GM12874 (cell line): Measurements from ENCODE around the gene FGF19.

Source experiments
- CTCF ChIP-seq: IDR thresholded peaks from 2 replicates; pipeline ENCODE4 v1.5.1; 2011; ENCODE audit warnings: low read depth, mild to moderate bottlenecking, control low read depth, low read length, moderate library complexity; ENCODE audit not compliant: insufficient read depth

FGF19 gene

DNA sequence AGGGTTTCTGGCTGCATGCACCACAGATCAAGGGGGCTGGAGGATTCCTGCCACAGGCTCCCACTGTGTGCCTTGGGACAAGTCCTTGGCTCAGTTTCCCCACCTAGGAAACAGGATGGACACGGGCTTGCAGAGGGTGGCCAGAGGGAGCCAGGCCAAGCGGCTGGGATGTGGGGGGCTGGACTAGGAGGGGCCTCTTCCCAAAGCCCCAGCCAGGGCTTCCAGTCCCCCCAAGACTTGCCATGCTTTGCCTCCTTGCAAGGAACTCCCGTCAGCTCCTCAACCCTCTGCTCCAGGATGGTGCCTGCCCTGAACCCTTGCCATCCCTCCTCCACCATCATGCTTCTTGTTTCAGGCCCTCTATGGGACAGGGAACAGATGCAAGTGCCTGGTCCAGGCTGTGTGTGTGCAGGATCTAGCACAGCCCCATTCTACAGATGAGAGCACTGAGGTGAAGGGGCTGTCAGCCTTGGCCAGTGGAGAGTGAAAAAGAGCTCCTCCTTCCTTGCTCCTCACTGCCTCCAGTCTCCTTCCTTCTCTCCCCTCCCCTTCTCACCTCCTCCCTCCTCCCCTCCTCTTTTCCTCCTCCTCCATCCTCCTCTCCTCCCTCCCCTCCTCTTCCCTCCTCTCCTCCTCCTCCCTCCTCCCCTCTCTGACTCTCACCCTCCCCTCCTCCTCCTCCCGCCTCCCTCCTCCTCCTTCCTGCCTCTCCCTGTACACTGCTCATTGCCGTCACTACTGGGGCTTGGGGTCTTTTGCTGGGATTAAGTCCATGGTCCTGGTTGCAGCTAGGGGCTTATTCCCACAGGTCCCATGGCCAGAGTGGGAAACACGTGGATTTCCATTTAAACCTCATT lies 13.3 kb upstream of the FGF19 start:
- no peak for TF ChIP-seq CTCF

- TF ChIP-seq CTCF: no peak
Observed at GRCh38 chr11:69716099-69716498, 12.3 kb upstream of the FGF19 start.

GRCh38 chr11:69715446-69715845 lies 11.6 kb upstream of the FGF19 start:
- no peak for TF ChIP-seq CTCF

DNA sequence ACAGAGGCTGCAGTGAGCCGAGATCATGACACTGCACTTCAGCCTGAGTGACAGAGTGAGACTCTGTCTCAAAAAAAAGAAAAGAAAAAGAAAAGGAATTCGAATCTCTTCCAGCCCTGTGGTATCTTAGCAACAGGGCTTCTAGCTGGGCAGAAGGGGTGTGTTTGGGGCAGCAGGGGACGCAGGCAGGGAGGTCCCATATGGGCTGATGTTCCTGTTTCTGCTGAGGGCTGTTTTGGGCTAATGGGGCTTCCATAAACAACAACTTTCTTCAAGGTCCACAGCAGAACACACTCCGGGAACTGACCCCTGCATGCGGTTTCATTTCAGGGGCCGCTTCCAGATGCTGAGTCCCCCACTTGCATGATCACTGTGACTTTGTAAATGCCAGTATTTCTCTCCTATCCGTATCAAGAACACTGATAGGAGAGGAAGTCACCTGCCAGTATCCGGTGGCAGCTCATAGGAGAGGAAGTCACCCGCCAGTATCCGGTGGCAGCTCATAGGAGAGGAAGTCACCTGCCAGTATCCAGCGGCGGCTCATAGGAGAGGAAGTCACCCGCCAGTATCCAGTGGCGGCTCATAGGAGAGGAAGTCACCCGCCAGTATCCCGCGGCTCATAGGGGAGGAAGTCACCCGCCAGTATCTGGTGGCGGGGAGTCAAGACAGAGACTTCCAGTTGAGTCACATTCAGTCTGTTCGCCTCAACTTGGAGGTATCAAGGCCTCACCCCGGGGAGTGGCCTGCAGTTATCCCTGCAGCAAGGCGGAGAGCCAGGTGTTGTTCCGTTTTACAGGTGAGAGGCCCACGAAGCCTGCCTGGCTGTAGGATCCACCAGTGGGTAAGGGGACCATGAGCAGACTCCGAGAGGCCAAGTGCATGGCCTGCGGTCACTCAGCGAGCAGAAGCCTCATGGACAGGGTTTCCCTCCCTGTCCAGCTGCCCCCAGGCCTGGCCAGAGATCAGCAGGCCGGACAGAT lies 8.3 kb upstream of the FGF19 start:
- no peak for TF ChIP-seq CTCF

GRCh38 chr11:69708736-69709401 lies 5.0 kb upstream of the FGF19 start:
- TF ChIP-seq CTCF: no peak

DNA sequence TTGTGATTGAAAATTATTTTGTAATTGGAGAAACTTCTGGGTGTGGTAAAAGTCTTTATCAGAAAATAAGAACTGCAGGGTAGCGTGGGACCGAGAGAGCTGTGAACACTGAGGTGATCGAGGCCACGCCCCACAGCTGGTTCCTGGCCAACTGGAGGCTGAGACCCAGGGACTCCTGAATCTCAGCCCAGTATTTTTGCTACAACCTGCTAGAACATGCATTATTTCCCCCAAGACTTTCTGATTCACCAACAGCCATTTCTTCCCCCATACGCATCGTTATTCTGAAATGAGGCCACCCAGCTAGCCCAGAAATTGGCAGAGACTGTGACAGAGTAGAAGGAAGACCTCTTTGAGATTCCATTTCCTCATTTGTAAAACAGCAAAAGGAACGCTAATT lies 3.4 kb upstream of the FGF19 start:
- no peak for TF ChIP-seq CTCF
